Rectal smooth muscle tissue (tissue), 1 donor: Measurements from ENCODE around the gene KDM2B.

Experiments
- H3K27ac ChIP-seq: one replicate; pipeline ENCODE4 v1.7.0; 2013; ENCODE audit warnings: low read depth, low read length, inconsistent platforms
- H3K27me3 ChIP-seq: one replicate; pipeline ENCODE4 v1.7.0; 2013; ENCODE audit warnings: low read length; ENCODE audit not compliant: control insufficient read depth, insufficient read depth
- H3K36me3 ChIP-seq: one replicate; pipeline ENCODE4 v1.7.0; 2013; ENCODE audit warnings: low read length; ENCODE audit not compliant: control insufficient read depth, insufficient read depth
- H3K4me1 ChIP-seq: one replicate; pipeline ENCODE4 v1.7.0; 2013; ENCODE audit warnings: low read length; ENCODE audit not compliant: control insufficient read depth, insufficient read depth
- H3K4me3 ChIP-seq: one replicate; pipeline ENCODE4 v1.7.0; 2013; ENCODE audit warnings: low read length
- H3K9ac ChIP-seq: one replicate; pipeline ENCODE4 v1.7.0; 2013; ENCODE audit warnings: low read length

KDM2B gene

GRCh38 chr12:121432740-121433480 is 147.9 kb downstream of the KDM2B start:
- H3K4me1 ChIP-seq = no peaks in the 10 kb centered on the region
- H3K27me3 ChIP-seq = no peaks in the 10 kb centered on the region
- no peak overlapping the region for H3K27ac ChIP-seq
- H3K36me3 ChIP-seq = peaks cover 28% of the 10 kb centered on the region
- no peak overlapping the region for H3K4me3 ChIP-seq
- no peak overlapping the region for H3K9ac ChIP-seq

DNA sequence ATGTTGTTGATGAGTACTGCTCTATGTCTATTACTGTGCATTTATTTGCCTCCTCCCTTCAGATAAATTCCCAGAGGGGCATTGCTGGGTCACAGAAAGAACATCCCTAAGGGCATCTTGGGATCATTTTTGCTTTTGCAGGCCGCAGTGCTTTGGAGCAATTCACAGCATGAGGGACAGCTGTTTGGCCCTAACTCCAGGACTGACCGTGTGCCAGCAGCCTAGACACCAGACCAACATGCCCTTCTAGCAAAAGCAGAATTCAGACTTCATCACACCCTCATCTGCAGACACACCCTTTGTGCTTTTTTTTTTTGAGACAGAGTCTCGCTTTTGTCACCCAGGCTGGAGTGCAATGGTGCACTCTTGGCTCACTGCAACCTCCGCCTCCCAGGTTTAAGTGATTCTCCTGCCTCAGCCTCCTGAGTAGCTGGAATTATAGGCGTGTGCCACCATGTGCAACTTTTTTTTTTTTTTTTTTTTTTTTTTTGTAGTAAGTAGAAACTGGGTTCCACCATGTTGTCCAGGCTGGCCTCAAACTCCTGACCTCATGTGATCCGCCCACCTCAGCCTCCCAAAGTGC is 149.9 kb downstream of the KDM2B start:
- H3K27me3 ChIP-seq = no peaks in the 10 kb centered on the region
- no peak overlapping the region for H3K9ac ChIP-seq
- H3K4me1 ChIP-seq = no peaks in the 10 kb centered on the region
- peaks cover 31% of the 10 kb centered on the region for H3K36me3 ChIP-seq
- H3K27ac ChIP-seq = no peak overlapping the region
- no peak overlapping the region for H3K4me3 ChIP-seq

- H3K4me1 ChIP-seq = peaks cover 4% of the 10 kb centered on the region
- peaks cover 30% of the 10 kb centered on the region for H3K36me3 ChIP-seq
- no peak overlapping the region for H3K9ac ChIP-seq
- no peak overlapping the region for H3K4me3 ChIP-seq
- H3K27me3 ChIP-seq = no peaks in the 10 kb centered on the region
- no peak overlapping the region for H3K27ac ChIP-seq
Measured at GRCh38 chr12:121428883-121429282, 151.9 kb downstream of the KDM2B start.

DNA sequence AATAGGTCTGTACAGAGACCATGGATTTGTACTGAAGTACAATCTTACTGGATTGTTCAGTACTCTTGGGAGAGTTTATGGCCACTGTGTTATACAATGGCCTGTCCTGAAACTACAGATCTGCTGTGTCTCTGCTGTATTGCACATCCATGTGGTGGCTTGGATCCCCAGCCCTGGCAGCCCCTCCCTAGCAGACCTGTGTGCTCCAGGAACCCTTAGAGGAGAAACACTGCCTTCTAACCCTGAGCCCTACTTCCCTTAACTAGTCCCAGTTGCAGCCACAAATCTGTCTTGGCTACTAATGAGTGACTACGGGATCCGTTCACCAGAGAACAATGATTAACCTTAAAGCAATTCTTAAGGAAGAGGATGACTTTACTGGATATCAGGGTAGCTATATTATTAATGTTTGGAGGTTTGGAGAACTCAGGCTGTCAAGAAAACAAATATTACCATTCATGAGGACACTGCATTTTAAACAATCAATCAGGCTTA is 153.2 kb downstream of the KDM2B start:
- Histone ChIP-seq H3K36me3 (peaks cover 31% of the 10 kb centered on the region), H3K9ac (no peak overlapping the region), H3K27me3 (no peaks in the 10 kb centered on the region), H3K4me3 (no peak overlapping the region), H3K4me1 (peaks cover 12% of the 10 kb centered on the region), H3K27ac (no peak overlapping the region)

DNA sequence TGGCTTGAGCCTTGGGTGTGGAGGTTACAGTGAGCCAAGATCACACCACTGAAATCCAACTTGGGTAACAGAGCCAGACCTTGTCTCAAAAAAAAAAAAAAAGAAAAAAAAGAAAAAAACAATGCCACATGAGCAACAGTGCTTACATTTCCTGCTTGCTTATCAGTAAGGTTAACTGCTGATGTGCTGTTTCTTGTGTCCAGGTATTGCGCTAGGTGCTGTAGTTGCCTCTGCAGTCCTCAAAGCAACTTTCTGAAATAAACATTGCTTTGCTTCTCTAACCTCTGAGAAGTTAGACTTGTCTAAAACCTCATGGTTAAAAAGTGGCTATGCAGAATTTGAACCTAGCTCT is 156.2 kb downstream of the KDM2B start:
- Histone ChIP-seq H3K4me1 (peaks cover 16% of the 10 kb centered on the region), H3K9ac (no peak overlapping the region), H3K27me3 (no peaks in the 10 kb centered on the region), H3K4me3 (no peak overlapping the region), H3K36me3 (peaks cover 34% of the 10 kb centered on the region), H3K27ac (no peak overlapping the region)

DNA sequence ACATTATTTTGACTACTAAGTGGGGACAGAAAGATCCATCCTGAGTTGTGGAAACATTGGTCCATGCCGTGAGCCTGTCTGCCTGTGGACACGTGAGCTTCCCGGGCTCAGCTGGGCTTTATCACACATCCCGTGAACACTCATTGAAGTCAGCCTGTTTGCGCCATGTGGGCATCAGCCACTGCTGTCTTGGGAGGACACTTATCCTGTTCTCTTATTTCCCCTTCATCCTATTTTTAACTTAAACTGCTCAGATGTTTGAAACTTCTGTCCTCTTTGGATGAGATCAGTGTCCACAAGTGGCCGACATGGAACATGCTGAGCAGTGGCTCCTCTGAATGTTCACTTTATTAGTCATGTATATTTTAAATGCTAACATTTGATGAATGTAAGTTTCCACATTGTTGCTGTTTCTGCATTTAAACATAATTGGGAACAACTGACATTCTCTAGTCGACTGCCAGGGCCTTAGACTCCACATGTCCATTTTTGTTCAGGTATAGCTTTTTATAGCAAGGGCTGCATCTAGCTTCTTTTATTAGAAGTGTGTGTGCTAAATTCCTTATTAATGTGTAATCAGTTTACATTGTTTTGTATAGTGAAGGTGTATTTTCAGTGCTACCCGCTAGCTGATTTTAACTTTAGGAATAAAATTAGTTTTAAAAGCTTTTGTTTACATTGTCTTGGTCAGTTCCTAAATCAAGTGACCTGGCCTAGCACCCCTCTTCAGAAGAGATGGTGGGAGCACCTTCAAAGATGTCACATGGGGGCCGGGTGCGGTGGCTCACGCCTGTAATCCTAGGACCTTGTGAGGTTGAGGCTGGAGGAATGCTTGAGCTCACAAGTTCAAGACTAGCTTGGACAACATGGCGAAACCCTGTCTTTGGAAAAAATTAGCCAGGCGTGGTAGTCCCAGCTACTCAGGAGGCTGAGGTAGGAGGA is 156.9 kb downstream of the KDM2B start:
- H3K4me3 ChIP-seq = no peak overlapping the region
- H3K27me3 ChIP-seq = no peaks in the 10 kb centered on the region
- peak overlapping the region; percentile 11 for H3K27ac ChIP-seq
- H3K9ac ChIP-seq = no peak overlapping the region
- H3K36me3 ChIP-seq = peaks cover 36% of the 10 kb centered on the region
- H3K4me1 ChIP-seq = peaks cover 16% of the 10 kb centered on the region

- H3K27me3 ChIP-seq = no peaks in the 10 kb centered on the region
- peaks cover 16% of the 10 kb centered on the region for H3K4me1 ChIP-seq
- no peak overlapping the region for H3K4me3 ChIP-seq
- no peak overlapping the region for H3K9ac ChIP-seq
- H3K36me3 ChIP-seq = peaks cover 30% of the 10 kb centered on the region
- peak overlapping the region; percentile 11 for H3K27ac ChIP-seq
Measured at GRCh38 chr12:121423253-121423652, 157.6 kb downstream of the KDM2B start.

DNA sequence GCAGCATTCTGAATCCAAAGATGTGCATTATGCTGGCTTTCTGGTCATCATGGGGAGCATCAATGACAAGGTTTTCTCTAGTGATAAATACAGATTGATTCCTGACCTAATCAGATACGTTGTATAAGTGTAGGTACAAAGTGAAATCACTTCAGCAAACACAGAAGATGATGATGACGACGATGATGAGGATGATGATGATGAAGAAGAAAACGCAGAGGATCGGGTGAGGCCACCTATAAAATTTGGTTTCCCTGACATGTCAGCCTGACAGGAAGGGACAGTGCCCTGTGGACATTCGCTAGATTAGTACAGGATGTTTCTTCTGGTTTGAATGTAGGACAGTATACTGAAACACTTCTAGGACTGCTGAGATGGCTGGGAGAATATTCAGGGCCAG is 160.7 kb downstream of the KDM2B start:
- H3K36me3 ChIP-seq = peaks cover 38% of the 10 kb centered on the region
- H3K9ac ChIP-seq = no peak overlapping the region

DNA sequence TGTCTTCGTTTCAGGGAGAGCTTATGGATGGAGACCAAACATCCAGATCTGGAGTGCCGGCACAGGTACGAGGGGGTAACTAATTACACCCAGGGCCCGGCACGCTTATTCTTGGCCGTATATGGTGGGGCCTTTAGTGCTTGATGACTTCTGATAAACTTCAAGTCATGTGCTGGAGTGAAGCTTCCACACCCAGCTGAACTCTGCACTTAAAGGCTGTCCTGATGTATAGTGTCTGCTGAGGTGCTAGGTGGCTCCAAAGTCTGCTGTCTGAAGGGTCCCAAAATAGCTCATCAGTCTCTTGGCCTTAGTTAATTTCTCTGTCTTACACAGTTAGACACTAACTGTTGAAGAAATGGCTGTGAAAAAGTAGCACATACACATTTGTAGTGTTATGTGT is 163.0 kb downstream of the KDM2B start:
- no peak overlapping the region for H3K9ac ChIP-seq
- no peak overlapping the region for H3K27ac ChIP-seq
- H3K4me1 ChIP-seq = peaks cover 4% of the 10 kb centered on the region

More for the DNA sequence above, 160.7 kb downstream of the KDM2B start:
- no peak overlapping the region for H3K4me3 ChIP-seq
- H3K27ac ChIP-seq = no peak overlapping the region
- H3K27me3 ChIP-seq = no peaks in the 10 kb centered on the region
- H3K4me1 ChIP-seq = peaks cover 16% of the 10 kb centered on the region

GRCh38 chr12:121413917-121414316 is 166.9 kb downstream of the KDM2B start:
- H3K36me3 ChIP-seq = peaks cover 11% of the 10 kb centered on the region
- H3K27ac ChIP-seq = no peak overlapping the region
- H3K4me3 ChIP-seq = no peak overlapping the region
- no peak overlapping the region for H3K9ac ChIP-seq
- H3K27me3 ChIP-seq = no peaks in the 10 kb centered on the region
- H3K4me1 ChIP-seq = no peaks in the 10 kb centered on the region

More for the DNA sequence above, 163.0 kb downstream of the KDM2B start:
- Histone ChIP-seq H3K36me3 (peaks cover 30% of the 10 kb centered on the region), H3K27me3 (no peaks in the 10 kb centered on the region), H3K4me3 (no peak overlapping the region)

- no peaks in the 10 kb centered on the region for H3K27me3 ChIP-seq
- peaks cover 7% of the 10 kb centered on the region for H3K36me3 ChIP-seq
- no peak overlapping the region for H3K9ac ChIP-seq
- peak overlapping the region; percentile 30 for H3K27ac ChIP-seq
- peaks cover 4% of the 10 kb centered on the region for H3K4me1 ChIP-seq
- H3K4me3 ChIP-seq = no peak overlapping the region
Measured at GRCh38 chr12:121405211-121405610, 175.6 kb downstream of the KDM2B start.

GRCh38 chr12:121404734-121405133 is 176.1 kb downstream of the KDM2B start:
- no peak overlapping the region for H3K4me3 ChIP-seq
- H3K36me3 ChIP-seq = peaks cover 7% of the 10 kb centered on the region
- no peaks in the 10 kb centered on the region for H3K27me3 ChIP-seq
- no peak overlapping the region for H3K9ac ChIP-seq
- peaks cover 4% of the 10 kb centered on the region for H3K4me1 ChIP-seq
- peak overlapping the region; percentile 30 for H3K27ac ChIP-seq
